Activated CD4-positive, alpha-beta T cell treated with anti-CD3 and anti-CD28 coated beads, Interleukin-2, amount 10 ng/mL, durations not matched to agents 24 days and 14 days (primary cell): ENCODE measurements around the gene CARD11. TPM values are rescaled to one million over a fixed set of nuclear protein-coding genes. Genes with fewer than 3 reads are reported as not detected.

ENCODE experiments used
- DNase-seq: peaks from one replicate; pipeline ENCODE4 v3.0.0; 2022
- H3K27ac Mint-ChIP-seq: one replicate; pipeline ENCODE4 v1.8.0; 2022; ENCODE audit warnings: mild to moderate bottlenecking, mixed read lengths
- H3K27me3 Mint-ChIP-seq: one replicate; pipeline ENCODE4 v1.8.0; 2022; ENCODE audit warnings: mixed read lengths
- H3K36me3 Mint-ChIP-seq: one replicate; pipeline ENCODE4 v1.8.0; 2022; ENCODE audit warnings: low read depth, mild to moderate bottlenecking, mixed read lengths
- H3K4me1 Mint-ChIP-seq: one replicate; pipeline ENCODE4 v1.8.0; 2021; ENCODE audit warnings: mixed read lengths
- H3K4me3 Mint-ChIP-seq: one replicate; pipeline ENCODE4 v1.8.0; 2022; ENCODE audit warnings: mild to moderate bottlenecking, moderate library complexity, mixed read lengths
- H3K9me3 Mint-ChIP-seq: one replicate; pipeline ENCODE4 v1.8.0; 2021; ENCODE audit warnings: mixed read lengths
- intact Hi-C: fragments of 100-400 bp; cut with micrococcal nuclease; formaldehyde crosslinking; loops from one replicate; pipeline ENCODE4 v1.15.1; 2023
- total RNA-seq: library from RNA; stranded (reverse); gene quantifications from 2 replicates; pipeline ENCODE4 v1.2.3, GENCODE V29; 2022

CARD11 gene
- total RNA-seq, 1 donor from 2014 or later, result 96.2 TPM

GRCh38 chr7:3000566-3000965, 43.1 kb downstream of the CARD11 start:
- Mint-ChIP-seq H3K27ac (no peak overlapping the region), H3K36me3 (peaks cover 67% of the 10 kb centered on the region), H3K4me1 (peaks cover 5% of the 10 kb centered on the region), H3K4me3 (no peak overlapping the region), H3K9me3 (peaks cover 8% of the 10 kb centered on the region), H3K27me3 (no peaks in the 10 kb centered on the region)
- DNase-seq, result no peak
- intact Hi-C loops, result no loop called here

- Mint-ChIP-seq H3K27me3 (no peaks in the 10 kb centered on the region), H3K36me3 (peaks cover 81% of the 10 kb centered on the region), H3K9me3 (peaks cover 13% of the 10 kb centered on the region), H3K4me3 (no peak overlapping the region), H3K27ac (no peak overlapping the region), H3K4me1 (peaks cover 5% of the 10 kb centered on the region)
- intact Hi-C loops, result no loop called here
- no peak for DNase-seq
Measured at GRCh38 chr7:2999078-2999500, 44.6 kb downstream of the CARD11 start.

DNA sequence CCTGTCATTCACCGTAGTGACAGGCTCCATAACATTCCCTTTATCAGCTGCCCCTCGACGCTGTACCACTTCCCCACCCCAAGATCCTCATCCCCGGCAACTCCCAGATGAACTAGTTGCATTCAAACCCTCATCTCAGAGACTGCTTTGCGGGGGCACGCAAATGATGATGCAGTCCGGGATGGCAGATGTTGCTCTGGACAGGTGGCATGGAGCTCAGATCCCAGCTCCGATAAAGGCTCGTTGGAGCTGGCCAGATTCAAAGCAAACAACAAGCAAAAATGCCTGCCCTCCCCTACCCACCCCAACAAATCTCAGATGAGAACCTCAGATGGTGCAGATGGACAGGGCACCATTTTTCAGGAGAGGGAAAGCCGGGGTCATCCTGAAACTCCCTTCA, 46.7 kb downstream of the CARD11 start:
- Mint-ChIP-seq H3K4me3 (no peak overlapping the region), H3K4me1 (peaks cover 3% of the 10 kb centered on the region), H3K9me3 (peaks cover 16% of the 10 kb centered on the region), H3K36me3 (peaks cover 91% of the 10 kb centered on the region), H3K27me3 (no peaks in the 10 kb centered on the region), H3K27ac (no peak overlapping the region)
- intact Hi-C loops, result no loop called here
- DNase-seq, result no peak

- intact Hi-C loops, result no loop called here
- Mint-ChIP-seq H3K27me3 (no peaks in the 10 kb centered on the region), H3K9me3 (peaks cover 18% of the 10 kb centered on the region), H3K4me1 (no peaks in the 10 kb centered on the region), H3K27ac (no peak overlapping the region), H3K36me3 (peaks cover 91% of the 10 kb centered on the region), H3K4me3 (no peak overlapping the region)
- DNase-seq, result no peak
Measured at GRCh38 chr7:2996141-2996540, 47.5 kb downstream of the CARD11 start.

GRCh38 chr7:2993868-2994267, 49.8 kb downstream of the CARD11 start:
- H3K27me3 Mint-ChIP-seq, result no peaks in the 10 kb centered on the region
- DNase-seq, result no peak
- no peaks in the 10 kb centered on the region for H3K4me1 Mint-ChIP-seq
- H3K9me3 Mint-ChIP-seq, result peaks cover 25% of the 10 kb centered on the region
- peaks cover 83% of the 10 kb centered on the region for H3K36me3 Mint-ChIP-seq
- H3K4me3 Mint-ChIP-seq, result no peak overlapping the region
- no peak overlapping the region for H3K27ac Mint-ChIP-seq
- intact Hi-C loops, result no loop called here

GRCh38 chr7:2993396-2993795, 50.3 kb downstream of the CARD11 start:
- Mint-ChIP-seq H3K27ac (no peak overlapping the region), H3K4me3 (no peak overlapping the region), H3K9me3 (peaks cover 25% of the 10 kb centered on the region), H3K36me3 (peaks cover 84% of the 10 kb centered on the region), H3K27me3 (no peaks in the 10 kb centered on the region), H3K4me1 (peaks cover 2% of the 10 kb centered on the region)
- DNase-seq, result no peak
- intact Hi-C loops, result no loop called here

- H3K4me1 Mint-ChIP-seq, result peaks cover 8% of the 10 kb centered on the region
- peaks cover 74% of the 10 kb centered on the region for H3K36me3 Mint-ChIP-seq
- intact Hi-C loops, result no loop called here
- peaks cover 22% of the 10 kb centered on the region for H3K9me3 Mint-ChIP-seq
- no peak overlapping the region for H3K27ac Mint-ChIP-seq
- no peaks in the 10 kb centered on the region for H3K27me3 Mint-ChIP-seq
- DNase-seq, result no peak
- no peak overlapping the region for H3K4me3 Mint-ChIP-seq
Measured at GRCh38 chr7:2990949-2991470, 52.7 kb downstream of the CARD11 start.

DNA sequence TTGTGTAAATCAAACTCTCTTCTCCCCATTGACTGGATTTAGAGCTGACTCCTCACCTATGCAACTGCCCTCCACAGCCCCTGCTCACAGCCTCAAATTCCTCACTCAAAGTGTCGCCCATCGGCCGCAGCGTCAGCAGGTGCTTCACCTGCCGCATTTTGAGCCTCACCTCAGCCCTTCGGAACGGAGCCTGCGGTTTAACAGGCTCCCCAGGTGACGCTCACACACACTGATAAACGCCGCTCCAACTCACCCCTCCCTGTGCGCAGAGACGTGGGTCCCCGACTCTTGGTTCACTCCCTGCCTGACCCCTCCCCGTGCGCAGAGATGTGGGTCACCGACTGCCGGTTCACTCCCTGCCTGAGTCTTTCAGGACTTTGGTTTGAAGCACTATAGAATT, 57.1 kb downstream of the CARD11 start:
- H3K9me3 Mint-ChIP-seq, result peaks cover 9% of the 10 kb centered on the region
- H3K4me3 Mint-ChIP-seq, result no peak overlapping the region
- DNase-seq, result no peak
- peaks cover 43% of the 10 kb centered on the region for H3K36me3 Mint-ChIP-seq
- intact Hi-C loops, result no loop called here
- H3K27ac Mint-ChIP-seq, result no peak overlapping the region
- no peaks in the 10 kb centered on the region for H3K27me3 Mint-ChIP-seq
- peaks cover 42% of the 10 kb centered on the region for H3K4me1 Mint-ChIP-seq

- Mint-ChIP-seq H3K36me3 (peaks cover 43% of the 10 kb centered on the region), H3K4me3 (no peak overlapping the region), H3K9me3 (peaks cover 6% of the 10 kb centered on the region), H3K27me3 (no peaks in the 10 kb centered on the region), H3K27ac (no peak overlapping the region), H3K4me1 (peaks cover 49% of the 10 kb centered on the region)
- intact Hi-C loops, result no loop called here
- DNase-seq, result no peak
Measured at GRCh38 chr7:2985866-2986265, 57.8 kb downstream of the CARD11 start.

- no peak for DNase-seq
- intact Hi-C loops, result no loop called here
- Mint-ChIP-seq H3K9me3 (no peaks in the 10 kb centered on the region), H3K27ac (peak overlapping the region; percentile 83), H3K27me3 (no peaks in the 10 kb centered on the region), H3K4me1 (peaks cover 63% of the 10 kb centered on the region), H3K36me3 (peaks cover 43% of the 10 kb centered on the region), H3K4me3 (no peak overlapping the region)
Measured at GRCh38 chr7:2984091-2984490, 59.6 kb downstream of the CARD11 start.

DNA sequence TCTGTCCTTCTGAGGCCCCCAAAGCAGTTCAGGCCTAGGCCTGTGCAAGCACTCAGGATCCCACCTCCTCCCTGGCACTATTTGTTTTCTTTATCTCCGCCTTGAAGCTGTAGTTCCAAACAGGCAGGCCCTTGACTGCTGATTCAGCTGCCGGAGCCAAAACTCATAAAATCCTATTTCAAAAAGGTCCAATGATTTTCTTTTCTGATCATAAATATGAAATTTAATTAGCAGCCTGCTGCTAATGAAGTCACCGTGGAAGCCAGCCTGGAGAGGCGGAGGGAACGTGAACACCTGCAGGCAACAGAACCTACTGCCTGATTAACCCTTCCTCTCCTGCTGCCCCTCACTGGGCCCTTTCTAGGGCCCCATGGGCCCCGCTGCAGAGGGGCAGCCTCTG, 60.1 kb downstream of the CARD11 start:
- Mint-ChIP-seq H3K4me1 (peaks cover 68% of the 10 kb centered on the region), H3K4me3 (peak overlapping the region; percentile 10), H3K27ac (peak overlapping the region; percentile 83)

DNA sequence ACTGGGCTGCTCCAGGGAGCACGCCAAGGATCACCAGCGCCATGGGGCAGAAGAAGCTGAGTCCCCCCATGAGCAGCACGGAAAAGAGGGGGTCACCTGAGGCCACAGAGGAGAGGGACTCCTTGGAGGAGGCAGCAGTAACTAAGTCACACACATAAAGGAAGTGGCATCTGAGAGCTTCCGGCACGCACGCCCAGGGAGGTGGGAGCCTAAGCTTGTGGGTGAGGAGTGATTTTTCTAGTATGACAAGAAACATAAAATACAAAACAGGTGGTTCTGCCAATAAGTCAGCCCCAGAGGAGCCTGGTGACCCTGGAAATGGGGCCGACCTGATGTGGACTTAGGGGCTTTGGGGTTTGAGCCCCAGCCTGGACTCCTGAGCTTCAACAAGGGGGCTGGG, 60.8 kb downstream of the CARD11 start:
- H3K4me1 Mint-ChIP-seq, result peaks cover 73% of the 10 kb centered on the region
- H3K4me3 Mint-ChIP-seq, result peak overlapping the region; percentile 43
- H3K9me3 Mint-ChIP-seq, result no peaks in the 10 kb centered on the region
- DNase-seq, result peak; percentile 88
- H3K27ac Mint-ChIP-seq, result peak overlapping the region; percentile 83
- no peaks in the 10 kb centered on the region for H3K27me3 Mint-ChIP-seq
- peaks cover 41% of the 10 kb centered on the region for H3K36me3 Mint-ChIP-seq
- intact Hi-C loops, result no loop called here

More for the DNA sequence above, 60.1 kb downstream of the CARD11 start:
- Mint-ChIP-seq H3K9me3 (no peaks in the 10 kb centered on the region), H3K27me3 (no peaks in the 10 kb centered on the region), H3K36me3 (peaks cover 42% of the 10 kb centered on the region)
- intact Hi-C loops, result no loop called here
- DNase-seq, result no peak

- no peak for DNase-seq
- intact Hi-C loops, result no loop called here
- Mint-ChIP-seq H3K27ac (peak overlapping the region; percentile 83), H3K36me3 (peaks cover 40% of the 10 kb centered on the region), H3K4me3 (peak overlapping the region; percentile 43), H3K27me3 (no peaks in the 10 kb centered on the region), H3K4me1 (peaks cover 75% of the 10 kb centered on the region), H3K9me3 (no peaks in the 10 kb centered on the region)
Measured at GRCh38 chr7:2982401-2982800, 61.3 kb downstream of the CARD11 start.

- H3K27me3 Mint-ChIP-seq, result no peaks in the 10 kb centered on the region
- no peak overlapping the region for H3K27ac Mint-ChIP-seq
- no peak for DNase-seq
- no peak overlapping the region for H3K4me3 Mint-ChIP-seq
- intact Hi-C loops, result no loop called here
- H3K4me1 Mint-ChIP-seq, result peaks cover 69% of the 10 kb centered on the region
- H3K9me3 Mint-ChIP-seq, result no peaks in the 10 kb centered on the region
- H3K36me3 Mint-ChIP-seq, result peaks cover 32% of the 10 kb centered on the region
Measured at GRCh38 chr7:2981103-2981480, 62.6 kb downstream of the CARD11 start.

DNA sequence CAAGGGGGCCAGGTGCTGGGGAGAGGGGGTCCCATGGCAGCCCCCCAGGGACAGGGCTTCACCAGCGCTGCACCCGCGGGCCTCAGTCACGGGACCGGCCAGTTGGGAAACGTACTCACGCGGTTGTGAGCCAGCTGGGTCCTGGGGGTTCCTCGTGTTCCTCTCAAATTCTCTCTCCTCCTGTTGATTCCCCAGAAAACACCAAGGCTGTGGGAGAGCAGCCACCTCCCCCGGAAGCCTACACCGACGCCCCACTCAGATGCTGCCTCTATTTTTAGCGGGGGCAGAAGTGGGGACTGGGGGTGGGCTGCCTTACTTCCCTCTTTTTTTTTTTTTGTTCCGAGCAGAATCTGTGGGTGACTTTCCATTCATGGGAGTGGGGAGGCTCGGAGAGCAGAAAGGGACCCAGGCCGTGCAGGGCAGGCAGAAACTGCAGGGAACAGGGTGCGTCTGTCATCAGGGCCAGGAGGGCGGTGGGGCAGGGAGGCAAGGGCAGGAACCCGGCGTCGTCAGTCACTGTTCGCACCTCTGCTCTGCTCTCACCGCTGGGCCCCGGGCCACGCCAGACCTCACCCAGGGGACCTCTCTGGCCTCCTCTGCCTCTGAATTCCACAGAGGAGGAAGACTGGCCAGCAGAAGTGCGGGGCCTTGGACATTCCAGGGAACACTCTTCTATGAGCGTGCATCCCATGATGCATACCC, 63.1 kb downstream of the CARD11 start:
- Mint-ChIP-seq H3K36me3 (peaks cover 34% of the 10 kb centered on the region), H3K27ac (peak overlapping the region; percentile 82), H3K27me3 (no peaks in the 10 kb centered on the region), H3K4me3 (peak overlapping the region; percentile 71), H3K4me1 (peaks cover 67% of the 10 kb centered on the region), H3K9me3 (no peaks in the 10 kb centered on the region)
- DNase-seq, result no peak
- intact Hi-C loops, result no loop called here
